Measurements from ENCODE around the gene HNRNPH2.

GRCh38 chrX:101394372-101394771, 13.7 kb upstream of the HNRNPH2 start:
- TF ChIP-seq, protein P1, sequence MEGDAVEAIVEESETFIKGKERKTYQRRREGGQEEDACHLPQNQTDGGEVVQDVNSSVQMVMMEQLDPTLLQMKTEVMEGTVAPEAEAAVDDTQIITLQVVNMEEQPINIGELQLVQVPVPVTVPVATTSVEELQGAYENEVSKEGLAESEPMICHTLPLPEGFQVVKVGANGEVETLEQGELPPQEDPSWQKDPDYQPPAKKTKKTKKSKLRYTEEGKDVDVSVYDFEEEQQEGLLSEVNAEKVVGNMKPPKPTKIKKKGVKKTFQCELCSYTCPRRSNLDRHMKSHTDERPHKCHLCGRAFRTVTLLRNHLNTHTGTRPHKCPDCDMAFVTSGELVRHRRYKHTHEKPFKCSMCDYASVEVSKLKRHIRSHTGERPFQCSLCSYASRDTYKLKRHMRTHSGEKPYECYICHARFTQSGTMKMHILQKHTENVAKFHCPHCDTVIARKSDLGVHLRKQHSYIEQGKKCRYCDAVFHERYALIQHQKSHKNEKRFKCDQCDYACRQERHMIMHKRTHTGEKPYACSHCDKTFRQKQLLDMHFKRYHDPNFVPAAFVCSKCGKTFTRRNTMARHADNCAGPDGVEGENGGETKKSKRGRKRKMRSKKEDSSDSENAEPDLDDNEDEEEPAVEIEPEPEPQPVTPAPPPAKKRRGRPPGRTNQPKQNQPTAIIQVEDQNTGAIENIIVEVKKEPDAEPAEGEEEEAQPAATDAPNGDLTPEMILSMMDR (conservative IDR thresholded peaks at IDR 0.05 in 1 of 2, IDR thresholded peaks at IDR 0.05 in 1 of 2; ENCODE audit: extremely low read depth in 1 of 2, insufficient read depth in 1 of 2, low read depth in 1 of 2, low read length in 2 of 2): no peak
- TF ChIP-seq EZH2 (IDR thresholded peaks at IDR 0.05; ENCODE audit: borderline replicate concordance, low read length): no peak
